ENCODE measurements around the gene ZC3H7A. TPM values are rescaled to one million over a fixed set of nuclear protein-coding genes. Genes with fewer than 3 reads are reported as not detected.
A peak's percentile ranks its signal among the peaks of the same experiment; 100 is the strongest.
"Not testable (repeated sequence)": the region's sequence is repeated elsewhere in the genome, so short reads cannot be mapped to it uniquely, and the experiment has no call there.

The ZC3H7A gene
- 100 to 1,000 TPM in 1 of 4 donors, 10 to 100 TPM in 3; 66.2 to 102 (median 83.8) TPM for polyA plus RNA-seq (ENCODE audit: insufficient read length in 4 of 4)

GRCh38 chr16:11797166-11797956 lies at the start of gene ZC3H7A:
TSS of gene ZC3H7A (minus strand) at chr16:11797258. CDS start at chr16:11782354, 14,904 bp downstream.
- DNase-seq (ENCODE audit: low read depth in 4 of 4, low spot score in 3 of 4), result peak; percentile 92 to 95 (median 93)

GRCh38 chr16:11844499-11844898 lies 47.4 kb upstream of the ZC3H7A start:
- no peak for DNase-seq (ENCODE audit: low read depth in 4 of 4, low spot score in 3 of 4)

- DNase-seq (ENCODE audit: low read depth in 4 of 4, low spot score in 3 of 4), result no peak
Measured at GRCh38 chr16:11843861-11844260, 46.8 kb upstream of the ZC3H7A start.

GRCh38 chr16:11843206-11843605 lies 46.1 kb upstream of the ZC3H7A start:
- no peak for DNase-seq (ENCODE audit: low read depth in 4 of 4, low spot score in 3 of 4)

GRCh38 chr16:11841026-11841425 lies 44.0 kb upstream of the ZC3H7A start:
- DNase-seq (ENCODE audit: low read depth in 4 of 4, low spot score in 3 of 4), result no peak

GRCh38 chr16:11836650-11837244 lies 39.7 kb upstream of the ZC3H7A start:
- no peak for DNase-seq (ENCODE audit: low read depth in 4 of 4, low spot score in 3 of 4)

GRCh38 chr16:11835891-11836649 lies 39.0 kb upstream of the ZC3H7A start:
- no peak for DNase-seq (ENCODE audit: low read depth in 4 of 4, low spot score in 3 of 4)

- no peak for DNase-seq (ENCODE audit: low read depth in 4 of 4, low spot score in 3 of 4)
Measured at GRCh38 chr16:11835309-11835708, 38.3 kb upstream of the ZC3H7A start.

GRCh38 chr16:11833951-11834695 lies 37.1 kb upstream of the ZC3H7A start:
- DNase-seq (ENCODE audit: low read depth in 4 of 4, low spot score in 3 of 4), result no peak

- no peak for DNase-seq (ENCODE audit: low read depth in 4 of 4, low spot score in 3 of 4)
Measured at GRCh38 chr16:11828696-11829095, 31.6 kb upstream of the ZC3H7A start.

- DNase-seq (ENCODE audit: low read depth in 4 of 4, low spot score in 3 of 4), result not testable (repeated sequence)
Measured at GRCh38 chr16:11825520-11826165, 28.6 kb upstream of the ZC3H7A start.

- no peak for DNase-seq (ENCODE audit: low read depth in 4 of 4, low spot score in 3 of 4)
Measured at GRCh38 chr16:11824362-11824761, 27.3 kb upstream of the ZC3H7A start.

GRCh38 chr16:11823645-11824044 lies 26.6 kb upstream of the ZC3H7A start:
- not testable (repeated sequence) for DNase-seq (ENCODE audit: low read depth in 4 of 4, low spot score in 3 of 4)

GRCh38 chr16:11819798-11820197 lies 22.7 kb upstream of the ZC3H7A start:
- DNase-seq (ENCODE audit: low read depth in 4 of 4, low spot score in 3 of 4), result no peak

- not testable (repeated sequence) for DNase-seq (ENCODE audit: low read depth in 4 of 4, low spot score in 3 of 4)
Measured at GRCh38 chr16:11818970-11819369, 21.9 kb upstream of the ZC3H7A start.

GRCh38 chr16:11816123-11816522 lies 19.1 kb upstream of the ZC3H7A start:
- no peak for DNase-seq (ENCODE audit: low read depth in 4 of 4, low spot score in 3 of 4)

- not testable (repeated sequence) for DNase-seq (ENCODE audit: low read depth in 4 of 4, low spot score in 3 of 4)
Measured at GRCh38 chr16:11814800-11815199, 17.7 kb upstream of the ZC3H7A start.

GRCh38 chr16:11806721-11807120 lies 9.7 kb upstream of the ZC3H7A start:
- DNase-seq (ENCODE audit: low read depth in 4 of 4, low spot score in 3 of 4), result no peak

GRCh38 chr16:11805556-11805955 lies 8.5 kb upstream of the ZC3H7A start:
- DNase-seq (ENCODE audit: low read depth in 4 of 4, low spot score in 3 of 4), result no peak

GRCh38 chr16:11801481-11802021 lies 4.5 kb upstream of the ZC3H7A start:
- DNase-seq (ENCODE audit: low read depth in 4 of 4, low spot score in 3 of 4), result no peak
